Panc1 (cell line): ENCODE measurements around the gene MUC5AC. TPM values are rescaled to one million over a fixed set of nuclear protein-coding genes. Genes with fewer than 3 reads are reported as not detected.
A peak's percentile ranks its signal among the peaks of the same experiment; 100 is the strongest.

ENCODE experiments used
- ATAC-seq: fragments of 200-7000 bp; cut with Tn5 transposase; 2 replicates; pipeline ENCODE4 v1.9.1; 2020; ENCODE audit warnings: mild to moderate bottlenecking, moderate library complexity
- BruUV-seq: library from RNA; stranded (reverse); fragments of 400-500 nt; replicated peaks from 2 replicates; lab custom pipeline; 2021; lab: Mats Ljungman, UMichigan
- CTCF ChIA-PET: fragments of 300-600 bp; sonication (Branson Sonifier 250); formaldehyde crosslinking; loops from one replicate; lab custom pipeline; 2022; ENCODE audit warnings: antibody characterized with exemption; lab: Charles Lee
- POLR2A ChIA-PET: fragments of 300-600 bp; sonication (Branson Sonifier 250); formaldehyde crosslinking; loops from one replicate; lab custom pipeline; 2022; ENCODE audit warnings: antibody characterized with exemption; lab: Charles Lee
- DNase-seq: peaks from one replicate; pipeline ENCODE4 v3.0.0-alpha.2; 2010; ENCODE audit warnings: low read depth, low spot score
- H3K27ac ChIP-seq: 2 replicates; pipeline ENCODE4 v1.5.1; 2011; ENCODE audit warnings: mild to moderate bottlenecking, low read length, inconsistent platforms
- H3K27me3 ChIP-seq: fragments of 200-500 bp; sonication (Bioruptor generic); 2 replicates; pipeline ENCODE4 v1.6.0; 2014; ENCODE audit warnings: low read length, inconsistent platforms; ENCODE audit not compliant: control insufficient read depth, insufficient read depth
- H3K36me3 ChIP-seq: fragments of 200-500 bp; sonication (Bioruptor generic); 2 replicates; pipeline ENCODE4 v1.5.1; 2014; ENCODE audit warnings: inconsistent platforms, mild to moderate bottlenecking, low read length, moderate library complexity; ENCODE audit not compliant: control insufficient read depth, insufficient read depth
- H3K4me1 ChIP-seq: 2 replicates; pipeline ENCODE4 v1.5.1; 2011; ENCODE audit warnings: inconsistent platforms, mild to moderate bottlenecking, low read length, moderate library complexity; ENCODE audit not compliant: control insufficient read depth, insufficient read depth
- H3K4me3 ChIP-seq, 2 experiments: 2 replicates each; pipeline ENCODE4 v1.5.1; 2011 to 2012; ENCODE audit warnings: low read depth in 2 of 2, low read length in 2 of 2, mild to moderate bottlenecking in 2 of 2, inconsistent platforms in 1 of 2, moderate library complexity in 1 of 2
- H3K9me3 ChIP-seq: fragments of 200-500 bp; sonication (Bioruptor generic); 2 replicates; pipeline ENCODE4 v1.5.1; 2014; ENCODE audit warnings: low read depth, mild to moderate bottlenecking, inconsistent platforms, low read length, moderate library complexity; ENCODE audit not compliant: control insufficient read depth, insufficient read depth
- CTCF ChIP-seq: fragments of 450-650 bp; IDR thresholded peaks from 2 replicates; pipeline ENCODE4 v1.5.1; 2017; ENCODE audit warnings: mild to moderate bottlenecking
- POLR2AphosphoS5 ChIP-seq: IDR thresholded peaks from 2 replicates; pipeline ENCODE4 v1.6.1; 2012; ENCODE audit warnings: mild to moderate bottlenecking, low read depth, low read length, moderate library complexity
- REST ChIP-seq, 2 experiments: IDR thresholded peaks; 2 replicates each; pipeline ENCODE4 v1.6.1; 2011 to 2012; ENCODE audit warnings: low read depth in 2 of 2, control low read depth in 1 of 2, low read length in 1 of 2, mild to moderate bottlenecking in 1 of 2, moderate library complexity in 1 of 2; ENCODE audit not compliant: insufficient read depth in 1 of 2
- SIN3A ChIP-seq: IDR thresholded peaks from 2 replicates; pipeline ENCODE4 v1.6.1; 2012; ENCODE audit warnings: low read depth, mild to moderate bottlenecking, low read length, moderate library complexity, borderline replicate concordance; ENCODE audit not compliant: insufficient read depth
- TCF7L2 ChIP-seq: IDR thresholded peaks from 2 replicates; pipeline ENCODE4 v1.6.1; 2011; ENCODE audit warnings: mild to moderate bottlenecking, low read depth, low read length, inconsistent platforms
- in situ Hi-C: cut with HindIII; loops from 2 replicates; pipeline ENCODE4 v1.10.0; 2016; ENCODE audit warnings: low sequenced_read_pairs, low pct_unique_long_range_greater_than_20kb
- intact Hi-C: fragments of 100-400 bp; cut with micrococcal nuclease; formaldehyde crosslinking; loops from one replicate; pipeline ENCODE4 v1.10.0; 2022; ENCODE audit not compliant: unreplicated experiment
- total RNA-seq: library from RNA; stranded (reverse); gene quantifications from one replicate; pipeline ENCODE4 v1.2.1, GENCODE V29; 2021; ENCODE audit not compliant: unreplicated experiment

Gene MUC5AC
- total RNA-seq, 1 experiment from 2014 or later: 0.03 TPM

GRCh38 chr11:1129611-1130160, 28.1 kb upstream of the MUC5AC start:
- ChIA-PET CTCF (no interaction called here), POLR2A (no interaction called here)
- in situ Hi-C loops (no loop called here), intact Hi-C loops (no loop called here)
- Histone ChIP-seq H3K36me3 (no peaks in the 10 kb centered on the region), H3K9me3 (peaks cover 12% of the 10 kb centered on the region; the same call in 1 of the 2 replicates), H3K27ac (no peak overlapping the region), H3K27me3 (no peaks in the 10 kb centered on the region), H3K4me1 (0 out of 2 replicates have a peak, but pooled peaks cover 10% of the 10 kb centered on the region), H3K4me3 (no peak overlapping the region)
- no TSS peak for BruUV-seq
- TF ChIP-seq CTCF (no peak), SIN3A (no peak), REST (IDR thresholded peaks at IDR 0.05; ENCODE audit: insufficient read depth in 1 of 2, low read depth in 2 of 2, low read length in 1 of 2) (no peak), TCF7L2 (no peak), POLR2AphosphoS5 (no peak)
- DNase-seq (no peak), ATAC-seq (peak; percentile 17)

- in situ Hi-C loops (no loop called here), intact Hi-C loops (no loop called here)
- peaks cover 20% of the 10 kb centered on the region; the same call in 1 of the 2 replicates for H3K9me3 ChIP-seq
- DNase-seq (no peak), ATAC-seq (no peak)
- 0 out of 2 replicates have a peak, but pooled peaks cover 10% of the 10 kb centered on the region for H3K4me1 ChIP-seq
- no peak overlapping the region for H3K4me3 ChIP-seq
- H3K27ac ChIP-seq: no peak overlapping the region
- CTCF ChIA-PET: no interaction called here
- POLR2A ChIA-PET: no interaction called here
- TF ChIP-seq REST (IDR thresholded peaks at IDR 0.05; ENCODE audit: insufficient read depth in 1 of 2, low read depth in 2 of 2, low read length in 1 of 2) (no peak), SIN3A (no peak), TCF7L2 (no peak)
- no TSS peak for BruUV-seq
- H3K36me3 ChIP-seq: no peaks in the 10 kb centered on the region
- H3K27me3 ChIP-seq: no peaks in the 10 kb centered on the region
Measured at GRCh38 chr11:1130276-1131032, 27.3 kb upstream of the MUC5AC start.
